SK-N-SH (cell line): ENCODE measurements around the gene MVD. TPM values are rescaled to one million over a fixed set of nuclear protein-coding genes. Genes with fewer than 3 reads are reported as not detected.

ENCODE experiments used
- CTCF ChIA-PET: fragments of 300-600, 350-600 bp; formaldehyde crosslinking; extraction: SDS; loops from one replicate; lab custom pipeline; 2021; lab: Yijun Ruan, JAX
- POLR2A ChIA-PET: fragments of 350-600 bp; sonication (Branson Sonifier 250); formaldehyde crosslinking; extraction: SDS; loops from one replicate; lab custom pipeline; 2020; ENCODE audit warnings: antibody characterized with exemption, inconsistent platforms; lab: Yijun Ruan, JAX
- DNase-seq: peaks from one replicate; pipeline ENCODE4 v3.0.0; 2012
- H2AFZ ChIP-seq: fragments of 200-600 bp; sonication (generic); 2 replicates; pipeline ENCODE4 v1.8.1; 2016; ENCODE audit warnings: antibody characterized with exemption, mild to moderate bottlenecking, low read depth
- H3F3A ChIP-seq: fragments of 200-600 bp; sonication (generic); replicated peaks from 2 replicates; pipeline ENCODE3; 2016; ENCODE audit warnings: antibody characterized with exemption, mild to moderate bottlenecking; ENCODE audit not compliant: insufficient read depth
- H3K27ac ChIP-seq, 2 experiments: fragments of 200-500 bp in 1 of 2; fragments of 200-600 bp in 1 of 2; sonication (Bioruptor generic) in 1 of 2; sonication (generic), shearing (Covaris generic) in 1 of 2; 2 replicates each; pipeline versions ENCODE4 v1.5.1 to v1.6.1; 2014 to 2016; ENCODE audit warnings: low read depth in 2 of 2, inconsistent platforms in 1 of 2, low read length in 1 of 2, mild to moderate bottlenecking in 1 of 2, mixed read lengths in 1 of 2
- H3K27me3 ChIP-seq: fragments of 200-600 bp; sonication (generic), shearing (Covaris generic); 2 replicates; pipeline ENCODE4 v1.6.1; 2016; ENCODE audit warnings: mixed run types; ENCODE audit not compliant: insufficient read depth
- H3K36me3 ChIP-seq, 2 experiments: fragments of 200-500 bp in 1 of 2; fragments of 200-600 bp in 1 of 2; sonication (Bioruptor generic) in 1 of 2; sonication (generic) in 1 of 2; replicated peaks in 1 of 2; 2 replicates each; pipeline versions ENCODE3 to v1.5.1; 2014 to 2016; ENCODE audit warnings: low read length in 1 of 2, mild to moderate bottlenecking in 1 of 2; ENCODE audit not compliant: insufficient read depth in 2 of 2, control insufficient read depth in 1 of 2
- H3K4me1 ChIP-seq, 2 experiments: fragments of 200-500 bp in 1 of 2; fragments of 200-600 bp in 1 of 2; sonication (Bioruptor generic) in 1 of 2; sonication (generic), shearing (Covaris generic) in 1 of 2; 2 replicates each; pipeline versions ENCODE4 v1.5.1 to v1.6.1; 2014 to 2016; ENCODE audit warnings: low read depth in 1 of 2, low read length in 1 of 2, mixed run types in 1 of 2; ENCODE audit not compliant: insufficient read depth in 2 of 2, control insufficient read depth in 1 of 2
- H3K4me2 ChIP-seq: fragments of 200-600 bp; sonication (generic), shearing (Covaris generic); 2 replicates; pipeline ENCODE4 v1.6.1; 2017; ENCODE audit warnings: mixed run types
- H3K4me3 ChIP-seq, 2 experiments: fragments of 200-500 bp in 1 of 2; fragments of 200-600 bp in 1 of 2; sonication (Bioruptor generic) in 1 of 2; sonication (generic), shearing (Covaris generic) in 1 of 2; 2 replicates each; pipeline versions ENCODE4 v1.5.1 to v1.8.1; 2014 to 2016; ENCODE audit warnings: low read depth in 2 of 2, inconsistent platforms in 1 of 2, low read length in 1 of 2, mild to moderate bottlenecking in 1 of 2, mixed read lengths in 1 of 2, moderate library complexity in 1 of 2
- H3K79me2 ChIP-seq: fragments of 200-600 bp; sonication (generic); 2 replicates; pipeline ENCODE4 v1.8.1; 2017; ENCODE audit warnings: mild to moderate bottlenecking; ENCODE audit not compliant: insufficient read depth
- H3K9ac ChIP-seq: fragments of 200-600 bp; sonication (generic); 2 replicates; pipeline ENCODE4 v1.6.1; 2017; ENCODE audit warnings: mixed run types
- H3K9me2 ChIP-seq: fragments of 200-600 bp; sonication (generic); 2 replicates; pipeline ENCODE4 v1.6.1; 2017; ENCODE audit warnings: mixed run types
- H3K9me3 ChIP-seq: fragments of 200-600 bp; sonication (generic); 2 replicates; pipeline ENCODE4 v1.6.1; 2017; ENCODE audit warnings: mixed run types, mild to moderate bottlenecking, moderate library complexity
- H4K20me1 ChIP-seq: fragments of 200-600 bp; sonication (generic); 2 replicates; pipeline ENCODE4 v1.6.1; 2017; ENCODE audit warnings: mild to moderate bottlenecking, mixed run types; ENCODE audit not compliant: insufficient read depth
- CHD2 ChIP-seq: fragments of 150-350 bp; IDR thresholded peaks from 2 replicates; pipeline ENCODE4 v1.6.1; 2018; ENCODE audit warnings: low read length; ENCODE audit not compliant: partially characterized antibody
- GABPA ChIP-seq: IDR thresholded peaks from 2 replicates; pipeline ENCODE4 v1.4.0; 2012; ENCODE audit warnings: low read depth, mild to moderate bottlenecking
- NFIC ChIP-seq: IDR thresholded peaks from 2 replicates; pipeline ENCODE4 v1.4.0; 2012; ENCODE audit warnings: borderline replicate concordance
- SMC3 ChIP-seq: IDR thresholded peaks from 2 replicates; pipeline ENCODE4 v1.6.1; 2012; ENCODE audit warnings: low read depth, low read length, improper control_type of control experiment
- WGBS: methylation state at CpG from one replicate; pipeline ENCODE4 v1.1.6; 2017; ENCODE audit warnings: low lambda C conversion rate; 5-methylcytosine and 5-hydroxymethylcytosine counted together
- polyA plus RNA-seq, 3 experiments: library from polyadenylated mRNA; depleted of rRNA; stranded (reverse); fragments of >200 nt; gene quantifications; 2 replicates each; pipeline ENCODE4 v1.2.3, GENCODE V29; 2012
- TF ChIP-seq, protein P1 (sequence below): fragments of 150-350 bp; IDR thresholded peaks from 2 replicates; pipeline ENCODE4 v1.6.1; 2016; ENCODE audit warnings: mild to moderate bottlenecking, low read depth, low read length
- TF ChIP-seq, protein P2 (sequence below): fragments of 200-600 bp; sonication (generic); IDR thresholded peaks from 2 replicates; pipeline ENCODE4 v1.6.1; 2017; ENCODE audit warnings: antibody characterized with exemption, mild to moderate bottlenecking, moderate library complexity
- TF ChIP-seq, protein P3 (sequence below): IDR thresholded peaks from 2 replicates; pipeline ENCODE4 v1.4.0; 2012; ENCODE audit warnings: low read depth
- TF ChIP-seq, protein P4 (sequence below): fragments of 150-350 bp; IDR thresholded peaks from 2 replicates; pipeline ENCODE4 v1.6.1; 2017; ENCODE audit warnings: antibody characterized with exemption, low read length, low read depth, borderline replicate concordance

MVD gene
- polyA plus RNA-seq, 1 of the 3 experiments (the other 2 are of a cell fraction) = 15.7 TPM

DNA sequence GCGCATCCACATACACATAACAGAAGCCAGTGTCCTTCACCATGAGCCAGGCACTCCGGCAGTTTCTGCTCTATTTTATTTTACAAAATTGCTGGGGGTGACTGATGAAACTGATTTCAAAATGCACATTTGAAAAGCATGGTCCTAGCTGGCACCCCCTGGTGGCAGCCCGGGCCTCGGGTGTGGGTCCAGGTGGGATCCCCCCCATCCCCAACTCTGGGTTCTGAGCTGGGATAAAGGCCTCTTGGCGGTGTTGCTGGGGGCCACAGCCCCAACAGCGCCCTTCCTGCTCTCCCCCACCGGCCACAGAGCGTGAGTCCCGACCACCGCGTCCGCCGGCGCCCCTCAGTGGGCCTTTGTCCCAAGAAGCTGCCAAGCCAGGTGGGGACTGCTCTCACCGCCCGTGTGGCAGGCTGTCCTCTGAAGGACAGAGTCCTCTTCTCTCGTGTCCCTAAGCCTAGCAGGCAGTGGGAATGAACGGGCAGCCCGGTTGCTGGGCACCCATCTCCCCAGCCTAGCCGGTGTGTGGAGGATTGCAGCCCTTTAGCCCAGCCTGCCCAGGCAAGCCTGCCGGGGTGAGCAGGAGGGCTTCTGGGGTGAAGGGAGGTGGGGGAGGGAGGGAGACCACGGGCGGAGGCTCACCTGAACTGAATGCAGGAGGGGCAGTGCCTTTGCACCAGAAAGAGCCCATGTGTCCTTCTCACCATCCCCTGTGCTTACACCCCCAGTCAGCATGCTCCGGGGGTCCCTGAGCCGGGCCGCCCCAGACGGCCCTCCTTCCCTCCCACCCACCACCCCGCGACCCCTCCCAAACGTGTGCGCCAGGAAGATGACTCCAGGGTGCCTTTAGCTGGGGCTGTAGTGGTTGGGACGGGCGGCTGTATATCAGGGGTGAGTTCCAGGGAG, 22.5 kb upstream of the MVD start:
- Histone ChIP-seq H3K4me1 (peaks cover 5 to 12% of the 10 kb centered on the region in 2 experiments; a peak in 2 of 4 replicates), H3K79me2 (no peaks in the 10 kb centered on the region), H2AFZ (0 out of 2 replicates have a peak overlapping the region, but pooled peaks have one; percentile 74), H3K36me3 (no peaks in the 10 kb centered on the region), H3F3A (peaks cover 5% of the 10 kb centered on the region), H3K27me3 (no peaks in the 10 kb centered on the region; the same call in 1 of the 2 replicates), H3K27ac (no peak overlapping the region), H3K9ac (no peak overlapping the region), H4K20me1 (no peaks in the 10 kb centered on the region), H3K4me3 (peak overlapping the region; percentile 51 to 73), H3K9me3 (no peaks in the 10 kb centered on the region), H3K9me2 (no peaks in the 10 kb centered on the region), H3K4me2 (peak overlapping the region; percentile 98)
- peak; percentile 79 for DNase-seq
- CTCF ChIA-PET = interaction anchor here (0.6 to 1.9 kb wide), 9 partner anchors 10 to 52 kb away, joined by 3 to 12 read pairs (median 3); no protein-coding TSS in a partner anchor
- WGBS = 15% methylated on average over 17 of the region's 33 CpGs
- TF ChIP-seq, protein P1, sequence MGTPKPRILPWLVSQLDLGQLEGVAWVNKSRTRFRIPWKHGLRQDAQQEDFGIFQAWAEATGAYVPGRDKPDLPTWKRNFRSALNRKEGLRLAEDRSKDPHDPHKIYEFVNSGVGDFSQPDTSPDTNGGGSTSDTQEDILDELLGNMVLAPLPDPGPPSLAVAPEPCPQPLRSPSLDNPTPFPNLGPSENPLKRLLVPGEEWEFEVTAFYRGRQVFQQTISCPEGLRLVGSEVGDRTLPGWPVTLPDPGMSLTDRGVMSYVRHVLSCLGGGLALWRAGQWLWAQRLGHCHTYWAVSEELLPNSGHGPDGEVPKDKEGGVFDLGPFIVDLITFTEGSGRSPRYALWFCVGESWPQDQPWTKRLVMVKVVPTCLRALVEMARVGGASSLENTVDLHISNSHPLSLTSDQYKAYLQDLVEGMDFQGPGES = no peak
- TF ChIP-seq, protein P2, sequence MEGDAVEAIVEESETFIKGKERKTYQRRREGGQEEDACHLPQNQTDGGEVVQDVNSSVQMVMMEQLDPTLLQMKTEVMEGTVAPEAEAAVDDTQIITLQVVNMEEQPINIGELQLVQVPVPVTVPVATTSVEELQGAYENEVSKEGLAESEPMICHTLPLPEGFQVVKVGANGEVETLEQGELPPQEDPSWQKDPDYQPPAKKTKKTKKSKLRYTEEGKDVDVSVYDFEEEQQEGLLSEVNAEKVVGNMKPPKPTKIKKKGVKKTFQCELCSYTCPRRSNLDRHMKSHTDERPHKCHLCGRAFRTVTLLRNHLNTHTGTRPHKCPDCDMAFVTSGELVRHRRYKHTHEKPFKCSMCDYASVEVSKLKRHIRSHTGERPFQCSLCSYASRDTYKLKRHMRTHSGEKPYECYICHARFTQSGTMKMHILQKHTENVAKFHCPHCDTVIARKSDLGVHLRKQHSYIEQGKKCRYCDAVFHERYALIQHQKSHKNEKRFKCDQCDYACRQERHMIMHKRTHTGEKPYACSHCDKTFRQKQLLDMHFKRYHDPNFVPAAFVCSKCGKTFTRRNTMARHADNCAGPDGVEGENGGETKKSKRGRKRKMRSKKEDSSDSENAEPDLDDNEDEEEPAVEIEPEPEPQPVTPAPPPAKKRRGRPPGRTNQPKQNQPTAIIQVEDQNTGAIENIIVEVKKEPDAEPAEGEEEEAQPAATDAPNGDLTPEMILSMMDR = peak; percentile 78
- TF ChIP-seq, protein P3, sequence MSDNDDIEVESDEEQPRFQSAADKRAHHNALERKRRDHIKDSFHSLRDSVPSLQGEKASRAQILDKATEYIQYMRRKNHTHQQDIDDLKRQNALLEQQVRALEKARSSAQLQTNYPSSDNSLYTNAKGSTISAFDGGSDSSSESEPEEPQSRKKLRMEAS = peak; percentile 21; the same call in 1 of the 2 replicates
- POLR2A ChIA-PET = no interaction called here

GRCh38 chr16:88684569-88685155, 21.8 kb upstream of the MVD start:
- no peak overlapping the region for H3K27ac ChIP-seq
- DNase-seq = peak; percentile 39
- CTCF ChIA-PET = interaction anchor here (1.0 to 1.9 kb wide), 7 partner anchors 9 to 53 kb away, joined by 3 to 12 read pairs (median 4); no protein-coding TSS in a partner anchor
- no peaks in the 10 kb centered on the region; the same call in 1 of the 2 replicates for H3K27me3 ChIP-seq
- H4K20me1 ChIP-seq = no peaks in the 10 kb centered on the region
- POLR2A ChIA-PET = no interaction called here
- H3F3A ChIP-seq = peaks cover 5% of the 10 kb centered on the region
- H3K9me3 ChIP-seq = no peaks in the 10 kb centered on the region
- peaks cover 5 to 12% of the 10 kb centered on the region in 2 experiments; a peak in 2 of 4 replicates for H3K4me1 ChIP-seq
- 76% methylated on average over 10 of the region's 15 CpGs for WGBS
- H3K79me2 ChIP-seq = no peaks in the 10 kb centered on the region
- no peak overlapping the region for H3K9ac ChIP-seq
- no peak overlapping the region for H3K4me3 ChIP-seq
- H2AFZ ChIP-seq = 0 out of 2 replicates have a peak overlapping the region, but pooled peaks have one; percentile 51
- 0 out of 2 replicates have a peak overlapping the region, but pooled peaks have one; percentile 98 for H3K4me2 ChIP-seq
- no peaks in the 10 kb centered on the region for H3K36me3 ChIP-seq
- TF ChIP-seq GABPA (no peak), CHD2 (no peak), NFIC (no peak), SMC3 (no peak)
- TF ChIP-seq, protein P4, sequence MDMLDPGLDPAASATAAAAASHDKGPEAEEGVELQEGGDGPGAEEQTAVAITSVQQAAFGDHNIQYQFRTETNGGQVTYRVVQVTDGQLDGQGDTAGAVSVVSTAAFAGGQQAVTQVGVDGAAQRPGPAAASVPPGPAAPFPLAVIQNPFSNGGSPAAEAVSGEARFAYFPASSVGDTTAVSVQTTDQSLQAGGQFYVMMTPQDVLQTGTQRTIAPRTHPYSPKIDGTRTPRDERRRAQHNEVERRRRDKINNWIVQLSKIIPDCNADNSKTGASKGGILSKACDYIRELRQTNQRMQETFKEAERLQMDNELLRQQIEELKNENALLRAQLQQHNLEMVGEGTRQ = no peak
- H3K9me2 ChIP-seq = no peaks in the 10 kb centered on the region
